Naive thymus-derived CD4-positive, alpha-beta T cell (primary cell): ENCODE measurements around the gene MAGEF1. TPM values are rescaled to one million over a fixed set of nuclear protein-coding genes. Genes with fewer than 3 reads are reported as not detected.

Experiments
- ATAC-seq: fragments of 150-1000 bp; cut with Tn5 transposase; 2 replicates; pipeline ENCODE4 v1.10.0; 2021; ENCODE audit warnings: mild to moderate bottlenecking, moderate library complexity
- CTCF ChIA-PET: fragments of 350-600 bp; sonication (Branson Sonifier 250); formaldehyde crosslinking; loops from one replicate; lab custom pipeline; 2021; ENCODE audit warnings: antibody characterized with exemption; lab: Charles Lee
- POLR2A ChIA-PET: fragments of 350-600 bp; sonication (Branson Sonifier 250); formaldehyde crosslinking; loops from one replicate; lab custom pipeline; 2021; ENCODE audit warnings: antibody characterized with exemption, inconsistent platforms; lab: Charles Lee
- DNase-seq, 9 donors: peaks; one replicate each; pipeline versions ENCODE4 v3.0.0 to v3.0.0-alpha.2; 2020 to 2022; ENCODE audit warnings: mixed read lengths in 1 of 9
- H3K27ac ChIP-seq: one replicate; pipeline ENCODE4 v1.7.0; 2013; ENCODE audit warnings: mild to moderate bottlenecking, low read depth, low read length, moderate library complexity
- H3K27me3 ChIP-seq, 2 donors: one replicate each; pipeline ENCODE4 v1.7.0; 2013; ENCODE audit warnings: low read length in 2 of 2, mild to moderate bottlenecking in 2 of 2, moderate library complexity in 2 of 2; ENCODE audit not compliant: control insufficient read depth in 2 of 2, insufficient read depth in 2 of 2
- H3K36me3 ChIP-seq, 3 experiments: 1 replicate in 2 of 3; 2 replicates in 1 of 3; pipeline ENCODE4 v1.7.0; 2013; ENCODE audit warnings: low read length in 3 of 3, mild to moderate bottlenecking in 3 of 3, moderate library complexity in 1 of 3; ENCODE audit not compliant: insufficient read depth in 3 of 3, control insufficient read depth in 2 of 3
- H3K4me1 ChIP-seq, 2 donors: one replicate each; pipeline ENCODE4 v1.7.0; 2013; ENCODE audit warnings: low read length in 2 of 2, mild to moderate bottlenecking in 2 of 2, moderate library complexity in 1 of 2; ENCODE audit not compliant: control insufficient read depth in 2 of 2, insufficient read depth in 2 of 2
- H3K4me3 ChIP-seq: 2 replicates; pipeline ENCODE4 v1.7.0; 2013; ENCODE audit warnings: mild to moderate bottlenecking, low read length
- H3K9me3 ChIP-seq, 3 experiments: 1 replicate in 2 of 3; 2 replicates in 1 of 3; pipeline ENCODE4 v1.7.0; 2013; ENCODE audit warnings: low read length in 3 of 3; ENCODE audit not compliant: control insufficient read depth in 2 of 3
- H3K27ac Mint-ChIP-seq, 9 donors: one replicate each; pipeline ENCODE4 v1.8.0; 2020 to 2022; ENCODE audit warnings: mixed read lengths in 9 of 9, mild to moderate bottlenecking in 8 of 9, moderate library complexity in 5 of 9, inconsistent platforms in 2 of 9
- H3K27me3 Mint-ChIP-seq, 5 donors: one replicate each; pipeline ENCODE4 v1.8.0; 2021 to 2022; ENCODE audit warnings: mixed read lengths in 5 of 5, mild to moderate bottlenecking in 1 of 5
- H3K36me3 Mint-ChIP-seq, 5 donors: one replicate each; pipeline ENCODE4 v1.8.0; 2020 to 2022; ENCODE audit warnings: mixed read lengths in 5 of 5, mild to moderate bottlenecking in 3 of 5, inconsistent platforms in 1 of 5
- H3K4me1 Mint-ChIP-seq, 7 donors: one replicate each; pipeline ENCODE4 v1.8.0; 2020 to 2022; ENCODE audit warnings: mixed read lengths in 7 of 7, mild to moderate bottlenecking in 3 of 7, inconsistent platforms in 1 of 7
- H3K4me3 Mint-ChIP-seq, 10 donors: one replicate each; pipeline ENCODE4 v1.8.0; 2020 to 2022; ENCODE audit warnings: mild to moderate bottlenecking in 10 of 10, mixed read lengths in 10 of 10, moderate library complexity in 6 of 10, inconsistent platforms in 2 of 10
- H3K9me3 Mint-ChIP-seq, 11 donors: one replicate each; pipeline ENCODE4 v1.8.0; 2020 to 2022; ENCODE audit warnings: mixed read lengths in 11 of 11, mild to moderate bottlenecking in 4 of 11, inconsistent platforms in 1 of 11, moderate library complexity in 1 of 11
- intact Hi-C, 2 donors: fragments of 100-400 bp; cut with micrococcal nuclease; formaldehyde crosslinking; loops; one replicate each; pipeline ENCODE4 v1.15.1; 2023
- polyA plus RNA-seq, 2 donors: library from polyadenylated mRNA; unstranded; fragments of 300-500 nt; fragmentation: Illumina TruSeq; gene quantifications; one replicate each; pipeline ENCODE4 v1.2.3, GENCODE V29; 2021
- total RNA-seq, 6 experiments: library from RNA in 5 of 6; stranded (reverse) in 5 of 6; gene quantifications; 1 replicate in 5 of 6; 2 replicates in 1 of 6; pipeline ENCODE4 v1.2.3 and lab custom pipeline; 2021 to 2026

The MAGEF1 gene
- total and polyA plus RNA-seq, 7 experiments from 2014 or later: 9.0 to 40.0 (median 17.0) TPM

GRCh38 chr3:184738982-184739381 is 27.1 kb upstream of the MAGEF1 start:
- Histone ChIP-seq H3K4me1 (no peaks in the 10 kb centered on the region), H3K27ac (no peak overlapping the region), H3K36me3 (no peaks in the 10 kb centered on the region), H3K9me3 (no peaks in the 10 kb centered on the region), H3K27me3 (no peaks in the 10 kb centered on the region), H3K4me3 (no peak overlapping the region)
- Mint-ChIP-seq H3K27me3 (peaks cover 0 to 11% (median 5%) of the 10 kb centered on the region in 5 donors), H3K4me1 (no peaks in the 10 kb centered on the region), H3K4me3 (no peak overlapping the region), H3K27ac (peak overlapping the region in 1 of 9 donors; percentile 7), H3K36me3 (peaks cover 0 to 4% (median 0%) of the 10 kb centered on the region in 5 donors), H3K9me3 (peaks cover 0 to 2% (median 0%) of the 10 kb centered on the region in 11 donors)
- intact Hi-C loops: no loop called here
- ChIA-PET POLR2A (no interaction called here), CTCF (no interaction called here)
- DNase-seq (no peak), ATAC-seq (no peak)

- no peak overlapping the region for H3K27ac Mint-ChIP-seq
- intact Hi-C loops: no loop called here
- no peaks in the 10 kb centered on the region for H3K4me1 ChIP-seq
- peaks cover 0 to 4% (median 0%) of the 10 kb centered on the region in 5 donors for H3K36me3 Mint-ChIP-seq
- peaks cover 0 to 11% (median 5%) of the 10 kb centered on the region in 5 donors for H3K27me3 Mint-ChIP-seq
- H3K4me3 ChIP-seq: no peak overlapping the region
- H3K9me3 ChIP-seq: no peaks in the 10 kb centered on the region
- CTCF ChIA-PET: no interaction called here
- H3K4me3 Mint-ChIP-seq: no peak overlapping the region
- DNase-seq (no peak), ATAC-seq (no peak)
- H3K27me3 ChIP-seq: no peaks in the 10 kb centered on the region
- H3K36me3 ChIP-seq: no peaks in the 10 kb centered on the region
- POLR2A ChIA-PET: no interaction called here
- H3K4me1 Mint-ChIP-seq: no peaks in the 10 kb centered on the region
- peaks cover 0 to 2% (median 0%) of the 10 kb centered on the region in 11 donors for H3K9me3 Mint-ChIP-seq
- H3K27ac ChIP-seq: no peak overlapping the region
These were observed 26.6 kb upstream of the MAGEF1 start for GRCh38 chr3:184738506-184738890.

- no peaks in the 10 kb centered on the region for H3K27me3 ChIP-seq
- no peaks in the 10 kb centered on the region for H3K4me1 ChIP-seq
- POLR2A ChIA-PET: no interaction called here
- Mint-ChIP-seq H3K36me3 (peaks cover 0 to 4% (median 0%) of the 10 kb centered on the region in 5 donors), H3K9me3 (peaks cover 0 to 2% (median 0%) of the 10 kb centered on the region in 11 donors), H3K27ac (no peak overlapping the region), H3K4me3 (no peak overlapping the region), H3K27me3 (peaks cover 0 to 11% (median 5%) of the 10 kb centered on the region in 5 donors), H3K4me1 (no peaks in the 10 kb centered on the region)
- CTCF ChIA-PET: interaction anchor here (0.6 kb wide), 1 partner anchor 11 kb away, joined by 6 read pairs; no protein-coding TSS in a partner anchor
- H3K27ac ChIP-seq: no peak overlapping the region
- no peak overlapping the region for H3K4me3 ChIP-seq
- no peaks in the 10 kb centered on the region for H3K9me3 ChIP-seq
- no peaks in the 10 kb centered on the region for H3K36me3 ChIP-seq
- peak in 1 of 9 donors; percentile 4 for DNase-seq
- ATAC-seq: no peak
- intact Hi-C loops: no loop called here
These were observed 26.0 kb upstream of the MAGEF1 start for GRCh38 chr3:184737641-184738505.

GRCh38 chr3:184737063-184737462 is 25.2 kb upstream of the MAGEF1 start:
- Mint-ChIP-seq H3K27ac (no peak overlapping the region), H3K4me1 (no peaks in the 10 kb centered on the region), H3K9me3 (peaks cover 0 to 2% (median 0%) of the 10 kb centered on the region in 11 donors), H3K4me3 (no peak overlapping the region), H3K36me3 (peaks cover 0 to 4% (median 0%) of the 10 kb centered on the region in 5 donors), H3K27me3 (peaks cover 0 to 11% (median 5%) of the 10 kb centered on the region in 5 donors)
- Histone ChIP-seq H3K36me3 (no peaks in the 10 kb centered on the region), H3K4me3 (no peak overlapping the region), H3K27ac (no peak overlapping the region), H3K27me3 (no peaks in the 10 kb centered on the region), H3K4me1 (no peaks in the 10 kb centered on the region), H3K9me3 (no peaks in the 10 kb centered on the region)
- CTCF ChIA-PET: interaction anchor here (1.3 kb wide), 1 partner anchor 10 kb away, joined by 6 read pairs; no protein-coding TSS in a partner anchor
- POLR2A ChIA-PET: interaction anchor here (0.6 kb wide), 1 partner anchor 362 kb away, joined by 3 read pairs; no protein-coding TSS in a partner anchor
- DNase-seq: peak in 1 of 9 donors; percentile 15
- intact Hi-C loops: no loop called here
- no peak for ATAC-seq

- no peaks in the 10 kb centered on the region for H3K27me3 ChIP-seq
- CTCF ChIA-PET: interaction anchor here (0.6 to 1.3 kb wide), 3 partner anchors 10 to 174 kb away, joined by 3 to 4 read pairs (median 3); no protein-coding TSS in a partner anchor
- H3K4me1 Mint-ChIP-seq: no peaks in the 10 kb centered on the region
- POLR2A ChIA-PET: no interaction called here
- DNase-seq: no peak
- H3K27me3 Mint-ChIP-seq: peaks cover 0 to 17% (median 10%) of the 10 kb centered on the region in 5 donors
- H3K36me3 ChIP-seq: no peaks in the 10 kb centered on the region
- H3K27ac ChIP-seq: no peak overlapping the region
- no peaks in the 10 kb centered on the region for H3K9me3 ChIP-seq
- H3K36me3 Mint-ChIP-seq: peaks cover 0 to 4% (median 0%) of the 10 kb centered on the region in 5 donors
- H3K27ac Mint-ChIP-seq: no peak overlapping the region
- no peaks in the 10 kb centered on the region for H3K4me1 ChIP-seq
- H3K4me3 Mint-ChIP-seq: no peak overlapping the region
- H3K4me3 ChIP-seq: no peak overlapping the region
- H3K9me3 Mint-ChIP-seq: peaks cover 0 to 2% (median 0%) of the 10 kb centered on the region in 11 donors
- ATAC-seq: no peak
- intact Hi-C loops: no loop called here
These were observed 23.2 kb upstream of the MAGEF1 start for GRCh38 chr3:184734903-184735701.

GRCh38 chr3:184733971-184734608 is 22.2 kb upstream of the MAGEF1 start:
- Mint-ChIP-seq H3K9me3 (no peaks in the 10 kb centered on the region), H3K36me3 (no peaks in the 10 kb centered on the region), H3K4me1 (no peaks in the 10 kb centered on the region), H3K4me3 (no peak overlapping the region), H3K27ac (no peak overlapping the region), H3K27me3 (peaks cover 0 to 17% (median 10%) of the 10 kb centered on the region in 5 donors)
- ATAC-seq: no peak
- no peak for DNase-seq
- no peaks in the 10 kb centered on the region for H3K4me1 ChIP-seq
- ChIA-PET CTCF (interaction anchor here (0.6 to 1.3 kb wide), 3 partner anchors 9 to 173 kb away, joined by 3 to 4 read pairs (median 3); no protein-coding TSS in a partner anchor), POLR2A (no interaction called here)
- H3K9me3 ChIP-seq: no peaks in the 10 kb centered on the region
- intact Hi-C loops: no loop called here
- H3K4me3 ChIP-seq: no peak overlapping the region
- H3K27ac ChIP-seq: no peak overlapping the region
- no peaks in the 10 kb centered on the region for H3K36me3 ChIP-seq
- H3K27me3 ChIP-seq: no peaks in the 10 kb centered on the region
